ENCODE measurements around the gene ARRDC2. TPM values are rescaled to one million over a fixed set of nuclear protein-coding genes. Genes with fewer than 3 reads are reported as not detected.

The ARRDC2 gene
- total RNA-seq, 1 donor, result 15.9 TPM

GRCh38 chr19:17969096-17969792 lies 38.7 kb upstream of the ARRDC2 start:
- Histone ChIP-seq H3K36me3 (ENCODE audit: insufficient read depth, low read length) (no peaks in the 10 kb centered on the region), H3K4me3 (ENCODE audit: insufficient read depth, low read length) (no peak overlapping the region), H3K4me2 (ENCODE audit: insufficient read depth, low read length) (no peak overlapping the region), H3K9me3 (ENCODE audit: low read depth, low read length) (no peaks in the 10 kb centered on the region), H2AFZ (ENCODE audit: low read length) (no peak overlapping the region), H3K79me2 (ENCODE audit: insufficient read depth, low read length) (no peaks in the 10 kb centered on the region), H4K20me1 (ENCODE audit: insufficient read depth, low read length) (no peaks in the 10 kb centered on the region), H3K27ac (ENCODE audit: low read depth, low read length) (no peak overlapping the region), H3K27me3 (ENCODE audit: insufficient read depth, low read length) (peaks cover 35% of the 10 kb centered on the region), H3K4me1 (ENCODE audit: insufficient read depth, low read length) (no peaks in the 10 kb centered on the region)
- DNase-seq (ENCODE audit: insufficient read length, low spot score, missing footprints), result peak; percentile 69
- no peak for TF ChIP-seq CTCF (IDR thresholded peaks at IDR 0.05; ENCODE audit: extremely low read depth, low read depth, low read length)

GRCh38 chr19:17972230-17972629 lies 35.7 kb upstream of the ARRDC2 start:
- peak; percentile 69 for DNase-seq (ENCODE audit: insufficient read length, low spot score, missing footprints)
- no peak overlapping the region for H3K4me2 ChIP-seq (ENCODE audit: insufficient read depth, low read length)
- no peak overlapping the region for H2AFZ ChIP-seq (ENCODE audit: low read length)
- no peak for TF ChIP-seq CTCF (IDR thresholded peaks at IDR 0.05; ENCODE audit: extremely low read depth, low read depth, low read length)
- peaks cover 15% of the 10 kb centered on the region for H3K27me3 ChIP-seq (ENCODE audit: insufficient read depth, low read length)
- no peak overlapping the region for H3K27ac ChIP-seq (ENCODE audit: low read depth, low read length)
- H3K9me3 ChIP-seq (ENCODE audit: low read depth, low read length), result no peaks in the 10 kb centered on the region
- no peaks in the 10 kb centered on the region for H3K4me1 ChIP-seq (ENCODE audit: insufficient read depth, low read length)
- no peaks in the 10 kb centered on the region for H4K20me1 ChIP-seq (ENCODE audit: insufficient read depth, low read length)
- H3K79me2 ChIP-seq (ENCODE audit: insufficient read depth, low read length), result no peaks in the 10 kb centered on the region
- H3K4me3 ChIP-seq (ENCODE audit: insufficient read depth, low read length), result no peak overlapping the region
- H3K36me3 ChIP-seq (ENCODE audit: insufficient read depth, low read length), result no peaks in the 10 kb centered on the region

GRCh38 chr19:17973759-17974158 lies 34.2 kb upstream of the ARRDC2 start:
- no peak for TF ChIP-seq CTCF (IDR thresholded peaks at IDR 0.05; ENCODE audit: extremely low read depth, low read depth, low read length)
- H3K9me3 ChIP-seq (ENCODE audit: low read depth, low read length), result no peaks in the 10 kb centered on the region
- H3K27ac ChIP-seq (ENCODE audit: low read depth, low read length), result no peak overlapping the region
- no peaks in the 10 kb centered on the region for H3K4me1 ChIP-seq (ENCODE audit: insufficient read depth, low read length)
- H4K20me1 ChIP-seq (ENCODE audit: insufficient read depth, low read length), result no peaks in the 10 kb centered on the region
- no peaks in the 10 kb centered on the region for H3K36me3 ChIP-seq (ENCODE audit: insufficient read depth, low read length)
- H3K27me3 ChIP-seq (ENCODE audit: insufficient read depth, low read length), result peaks cover 9% of the 10 kb centered on the region
- H3K79me2 ChIP-seq (ENCODE audit: insufficient read depth, low read length), result no peaks in the 10 kb centered on the region
- no peak overlapping the region for H2AFZ ChIP-seq (ENCODE audit: low read length)
- no peak overlapping the region for H3K4me3 ChIP-seq (ENCODE audit: insufficient read depth, low read length)
- peak; percentile 26 for DNase-seq (ENCODE audit: insufficient read length, low spot score, missing footprints)
- no peak overlapping the region for H3K4me2 ChIP-seq (ENCODE audit: insufficient read depth, low read length)

GRCh38 chr19:17974551-17974950 lies 33.4 kb upstream of the ARRDC2 start:
- H3K79me2 ChIP-seq (ENCODE audit: insufficient read depth, low read length), result no peaks in the 10 kb centered on the region
- peak; percentile 76 for DNase-seq (ENCODE audit: insufficient read length, low spot score, missing footprints)
- H3K4me1 ChIP-seq (ENCODE audit: insufficient read depth, low read length), result no peaks in the 10 kb centered on the region
- peaks cover 6% of the 10 kb centered on the region for H3K27me3 ChIP-seq (ENCODE audit: insufficient read depth, low read length)
- no peak overlapping the region for H3K4me2 ChIP-seq (ENCODE audit: insufficient read depth, low read length)
- no peaks in the 10 kb centered on the region for H3K36me3 ChIP-seq (ENCODE audit: insufficient read depth, low read length)
- H2AFZ ChIP-seq (ENCODE audit: low read length), result no peak overlapping the region
- H3K9me3 ChIP-seq (ENCODE audit: low read depth, low read length), result no peaks in the 10 kb centered on the region
- H3K27ac ChIP-seq (ENCODE audit: low read depth, low read length), result no peak overlapping the region
- no peak for TF ChIP-seq CTCF (IDR thresholded peaks at IDR 0.05; ENCODE audit: extremely low read depth, low read depth, low read length)
- no peak overlapping the region for H3K4me3 ChIP-seq (ENCODE audit: insufficient read depth, low read length)
- H4K20me1 ChIP-seq (ENCODE audit: insufficient read depth, low read length), result no peaks in the 10 kb centered on the region
